Measurements from ENCODE around the gene HMGCLL1.

Gene HMGCLL1

GRCh38 chr6:55524441-55524840 is 54.6 kb downstream of the HMGCLL1 start:
- Histone ChIP-seq H3K27ac (no peak overlapping the region), H3K9me3 (ENCODE audit: low read depth, low read length) (no peaks in the 10 kb centered on the region), H3K36me3 (ENCODE audit: insufficient read depth, low read length) (no peaks in the 10 kb centered on the region), H3K9ac (ENCODE audit: insufficient read length) (no peak overlapping the region), H3K4me3 (no peak overlapping the region)
- TF ChIP-seq FOXP2 (optimal IDR thresholded peaks at IDR 0.05; ENCODE audit: control extremely low read depth, extremely low read length, insufficient read depth) (no peak), EZH2 (IDR thresholded peaks at IDR 0.05) (no peak), POLR2AphosphoS5 (IDR thresholded peaks at IDR 0.05; ENCODE audit: borderline replicate concordance, low read depth, low read length) (no peak)
- DNase-seq (ENCODE audit: low read depth, low spot score) = no peak

GRCh38 chr6:55518529-55519060 is 60.4 kb downstream of the HMGCLL1 start:
- TF ChIP-seq POLR2AphosphoS5 (IDR thresholded peaks at IDR 0.05; ENCODE audit: borderline replicate concordance, low read depth, low read length) = no peak
- TF ChIP-seq EZH2 (IDR thresholded peaks at IDR 0.05) = no peak
- no peak for TF ChIP-seq FOXP2 (optimal IDR thresholded peaks at IDR 0.05; ENCODE audit: control extremely low read depth, extremely low read length, insufficient read depth)
- no peaks in the 10 kb centered on the region for H3K9me3 ChIP-seq (ENCODE audit: low read depth, low read length)
- DNase-seq (ENCODE audit: low read depth, low spot score) = no peak
- H3K9ac ChIP-seq (ENCODE audit: insufficient read length) = no peak overlapping the region
- H3K4me3 ChIP-seq = no peak overlapping the region
- H3K27ac ChIP-seq = no peak overlapping the region
- H3K36me3 ChIP-seq (ENCODE audit: insufficient read depth, low read length) = no peaks in the 10 kb centered on the region

GRCh38 chr6:55516736-55517135 is 62.3 kb downstream of the HMGCLL1 start:
- DNase-seq (ENCODE audit: low read depth, low spot score) = no peak
- no peaks in the 10 kb centered on the region for H3K9me3 ChIP-seq (ENCODE audit: low read depth, low read length)
- H3K9ac ChIP-seq (ENCODE audit: insufficient read length) = no peak overlapping the region
- no peak for TF ChIP-seq FOXP2 (optimal IDR thresholded peaks at IDR 0.05; ENCODE audit: control extremely low read depth, extremely low read length, insufficient read depth)
- no peaks in the 10 kb centered on the region for H3K36me3 ChIP-seq (ENCODE audit: insufficient read depth, low read length)
- no peak overlapping the region for H3K4me3 ChIP-seq
- H3K27ac ChIP-seq = no peak overlapping the region

- no peaks in the 10 kb centered on the region for H3K36me3 ChIP-seq (ENCODE audit: insufficient read depth, low read length)
- no peak for DNase-seq (ENCODE audit: low read depth, low spot score)
- no peak overlapping the region for H3K9ac ChIP-seq (ENCODE audit: insufficient read length)
- H3K9me3 ChIP-seq (ENCODE audit: low read depth, low read length) = no peaks in the 10 kb centered on the region
- H3K4me3 ChIP-seq = no peak overlapping the region
- TF ChIP-seq POLR2AphosphoS5 (IDR thresholded peaks at IDR 0.05; ENCODE audit: borderline replicate concordance, low read depth, low read length) = no peak
- TF ChIP-seq EZH2 (IDR thresholded peaks at IDR 0.05) = no peak
- TF ChIP-seq FOXP2 (optimal IDR thresholded peaks at IDR 0.05; ENCODE audit: control extremely low read depth, extremely low read length, insufficient read depth) = no peak
- no peak overlapping the region for H3K27ac ChIP-seq
These were observed 66.1 kb downstream of the HMGCLL1 start for GRCh38 chr6:55512904-55513303.

- Histone ChIP-seq H3K9ac (ENCODE audit: insufficient read length) (no peak overlapping the region), H3K27ac (peak overlapping the region; percentile 65), H3K36me3 (ENCODE audit: insufficient read depth, low read length) (no peaks in the 10 kb centered on the region), H3K4me3 (peak overlapping the region; percentile 23; the same call in 1 of the 2 replicates), H3K9me3 (ENCODE audit: low read depth, low read length) (no peaks in the 10 kb centered on the region)
- no peak for DNase-seq (ENCODE audit: low read depth, low spot score)
- TF ChIP-seq POLR2AphosphoS5 (IDR thresholded peaks at IDR 0.05; ENCODE audit: borderline replicate concordance, low read depth, low read length) (no peak), EZH2 (IDR thresholded peaks at IDR 0.05) (no peak), FOXP2 (optimal IDR thresholded peaks at IDR 0.05; ENCODE audit: control extremely low read depth, extremely low read length, insufficient read depth) (no peak)
These were observed 67.7 kb downstream of the HMGCLL1 start for GRCh38 chr6:55511122-55511800.

- Histone ChIP-seq H3K36me3 (ENCODE audit: insufficient read depth, low read length) (no peaks in the 10 kb centered on the region), H3K9me3 (ENCODE audit: low read depth, low read length) (no peaks in the 10 kb centered on the region), H3K27ac (no peak overlapping the region), H3K9ac (ENCODE audit: insufficient read length) (no peak overlapping the region), H3K4me3 (no peak overlapping the region)
- TF ChIP-seq FOXP2 (optimal IDR thresholded peaks at IDR 0.05; ENCODE audit: control extremely low read depth, extremely low read length, insufficient read depth) (no peak), POLR2AphosphoS5 (IDR thresholded peaks at IDR 0.05; ENCODE audit: borderline replicate concordance, low read depth, low read length) (no peak), EZH2 (IDR thresholded peaks at IDR 0.05) (no peak)
- DNase-seq (ENCODE audit: low read depth, low spot score) = no peak
These were observed 79.4 kb downstream of the HMGCLL1 start for GRCh38 chr6:55499591-55499990.

GRCh38 chr6:55497694-55498093 is 81.3 kb downstream of the HMGCLL1 start:
- H3K36me3 ChIP-seq (ENCODE audit: insufficient read depth, low read length) = no peaks in the 10 kb centered on the region

GRCh38 chr6:55496201-55496600 is 82.8 kb downstream of the HMGCLL1 start:
- H3K4me3 ChIP-seq = no peak overlapping the region
- no peak for DNase-seq (ENCODE audit: low read depth, low spot score)
- no peak for TF ChIP-seq FOXP2 (optimal IDR thresholded peaks at IDR 0.05; ENCODE audit: control extremely low read depth, extremely low read length, insufficient read depth)
- TF ChIP-seq EZH2 (IDR thresholded peaks at IDR 0.05) = no peak
- no peak for TF ChIP-seq POLR2AphosphoS5 (IDR thresholded peaks at IDR 0.05; ENCODE audit: borderline replicate concordance, low read depth, low read length)

More at GRCh38 chr6:55497694-55498093, 81.3 kb downstream of the HMGCLL1 start:
- Histone ChIP-seq H3K27ac (no peak overlapping the region), H3K9me3 (ENCODE audit: low read depth, low read length) (no peaks in the 10 kb centered on the region), H3K9ac (ENCODE audit: insufficient read length) (no peak overlapping the region), H3K4me3 (no peak overlapping the region)
- DNase-seq (ENCODE audit: low read depth, low spot score) = no peak
- TF ChIP-seq POLR2AphosphoS5 (IDR thresholded peaks at IDR 0.05; ENCODE audit: borderline replicate concordance, low read depth, low read length) = no peak
- no peak for TF ChIP-seq EZH2 (IDR thresholded peaks at IDR 0.05)
- TF ChIP-seq FOXP2 (optimal IDR thresholded peaks at IDR 0.05; ENCODE audit: control extremely low read depth, extremely low read length, insufficient read depth) = no peak

GRCh38 chr6:55495277-55495676 is 83.7 kb downstream of the HMGCLL1 start:
- no peak overlapping the region for H3K9ac ChIP-seq (ENCODE audit: insufficient read length)
- no peaks in the 10 kb centered on the region for H3K9me3 ChIP-seq (ENCODE audit: low read depth, low read length)
- DNase-seq (ENCODE audit: low read depth, low spot score) = no peak
- no peak overlapping the region for H3K27ac ChIP-seq
- TF ChIP-seq EZH2 (IDR thresholded peaks at IDR 0.05) (no peak), FOXP2 (optimal IDR thresholded peaks at IDR 0.05; ENCODE audit: control extremely low read depth, extremely low read length, insufficient read depth) (no peak), POLR2AphosphoS5 (IDR thresholded peaks at IDR 0.05; ENCODE audit: borderline replicate concordance, low read depth, low read length) (no peak)
- H3K4me3 ChIP-seq = no peak overlapping the region
- no peaks in the 10 kb centered on the region for H3K36me3 ChIP-seq (ENCODE audit: insufficient read depth, low read length)

More at GRCh38 chr6:55496201-55496600, 82.8 kb downstream of the HMGCLL1 start:
- Histone ChIP-seq H3K36me3 (ENCODE audit: insufficient read depth, low read length) (no peaks in the 10 kb centered on the region), H3K9me3 (ENCODE audit: low read depth, low read length) (no peaks in the 10 kb centered on the region), H3K9ac (ENCODE audit: insufficient read length) (no peak overlapping the region), H3K27ac (no peak overlapping the region)

All from SK-N-MC (cell line).